ENCODE data around the gene SLC24A3.

The SLC24A3 gene

GRCh38 chr20:19615629-19616028 lies 403.2 kb downstream of the SLC24A3 start:
- no peak for DNase-seq (ENCODE audit: low read depth in 2 of 2)
- H3K4me3 ChIP-seq (replicated peaks in 1 of 2; ENCODE audit: low read depth in 2 of 2, low read length in 2 of 2): no peak overlapping the region
- no peak for TF ChIP-seq CTCF (IDR thresholded peaks at IDR 0.05; ENCODE audit: low read depth, low read length)

- no peak for TF ChIP-seq CTCF (IDR thresholded peaks at IDR 0.05; ENCODE audit: low read depth, low read length)
- H3K4me3 ChIP-seq (replicated peaks in 1 of 2; ENCODE audit: low read depth in 2 of 2, low read length in 2 of 2): no peak overlapping the region
- no peak for DNase-seq (ENCODE audit: low read depth in 2 of 2)
Measured at GRCh38 chr20:19616081-19616480, 403.6 kb downstream of the SLC24A3 start.

- no peak for TF ChIP-seq CTCF (IDR thresholded peaks at IDR 0.05; ENCODE audit: low read depth, low read length)
- H3K4me3 ChIP-seq (replicated peaks in 1 of 2; ENCODE audit: low read depth in 2 of 2, low read length in 2 of 2): no peak overlapping the region
- DNase-seq (ENCODE audit: low read depth in 2 of 2): no peak
Measured at GRCh38 chr20:19616620-19617019, 404.2 kb downstream of the SLC24A3 start.

GRCh38 chr20:19617256-19617655 lies 404.8 kb downstream of the SLC24A3 start:
- H3K4me3 ChIP-seq (replicated peaks in 1 of 2; ENCODE audit: low read depth in 2 of 2, low read length in 2 of 2): no peak overlapping the region
- no peak for TF ChIP-seq CTCF (IDR thresholded peaks at IDR 0.05; ENCODE audit: low read depth, low read length)
- DNase-seq (ENCODE audit: low read depth in 2 of 2): no peak

GRCh38 chr20:19618711-19619110 lies 406.3 kb downstream of the SLC24A3 start:
- no peak for DNase-seq (ENCODE audit: low read depth in 2 of 2)
- no peak for TF ChIP-seq CTCF (IDR thresholded peaks at IDR 0.05; ENCODE audit: low read depth, low read length)
- H3K4me3 ChIP-seq (replicated peaks in 1 of 2; ENCODE audit: low read depth in 2 of 2, low read length in 2 of 2): no peak overlapping the region

GRCh38 chr20:19619904-19620430 lies 407.5 kb downstream of the SLC24A3 start:
- DNase-seq (ENCODE audit: low read depth in 2 of 2): no peak
- no peak overlapping the region for H3K4me3 ChIP-seq (replicated peaks in 1 of 2; ENCODE audit: low read depth in 2 of 2, low read length in 2 of 2)
- TF ChIP-seq CTCF (IDR thresholded peaks at IDR 0.05; ENCODE audit: low read depth, low read length): no peak

GRCh38 chr20:19620446-19620845 lies 408.0 kb downstream of the SLC24A3 start:
- TF ChIP-seq CTCF (IDR thresholded peaks at IDR 0.05; ENCODE audit: low read depth, low read length): no peak
- no peak for DNase-seq (ENCODE audit: low read depth in 2 of 2)
- H3K4me3 ChIP-seq (replicated peaks in 1 of 2; ENCODE audit: low read depth in 2 of 2, low read length in 2 of 2): no peak overlapping the region

Data from cardiac fibroblast (primary cell).